OCI-LY1 (cell line): Measurements from ENCODE around the gene GULP1.

Source experiments
- CTCF ChIP-seq: fragments of 200-600 bp; sonication (generic), shearing (Covaris generic); IDR thresholded peaks from 2 replicates; pipeline ENCODE4 v1.5.1; 2017; ENCODE audit warnings: mild to moderate bottlenecking, antibody characterized with exemption, low read length, moderate library complexity, mixed read lengths
- EZH2 ChIP-seq: fragments of 200-600 bp; sonication (generic), shearing (Covaris generic); IDR thresholded peaks from 2 replicates; pipeline ENCODE4 v1.8.0; 2017; ENCODE audit warnings: borderline replicate concordance, mixed run types, mild to moderate bottlenecking, antibody characterized with exemption, low read length, moderate library complexity, mixed read lengths

GRCh38 chr2:188349019-188349418 lies 57.3 kb downstream of the GULP1 start:
- TF ChIP-seq CTCF (no peak), EZH2 (no peak)
